Right lobe of liver (tissue), 6 donors: ENCODE results near the gene MET. TPM values are rescaled to one million over a fixed set of nuclear protein-coding genes. Genes with fewer than 3 reads are reported as not detected.

Experiments used
- ATAC-seq, 4 donors: fragments of 200-7000 bp; cut with Tn5 transposase; one replicate each; pipeline ENCODE4 v1.9.1; 2020; ENCODE audit warnings: mild to moderate bottlenecking in 4 of 4, moderate library complexity in 4 of 4
- DNase-seq, 3 donors: peaks; one replicate each; pipeline ENCODE4 v3.0.0-alpha.2; 2020
- H3K27ac ChIP-seq, 3 donors: fragments of 200-600 bp; one replicate each; pipeline ENCODE4 v1.8.0; 2022
- H3K27me3 ChIP-seq, 2 donors: fragments of 200-600 bp; one replicate each; pipeline ENCODE4 v1.8.0; 2022
- H3K36me3 ChIP-seq, 4 donors: fragments of 200-600 bp; sonication (generic) in 1 of 4; one replicate each; pipeline versions ENCODE4 v1.5.1 to v1.8.0; 2017 to 2022; ENCODE audit warnings: control low read depth in 1 of 4
- H3K4me1 ChIP-seq, 4 donors: fragments of 200-600 bp; sonication (generic) in 1 of 4; one replicate each; pipeline versions ENCODE4 v1.5.1 to v1.8.0; 2017 to 2022; ENCODE audit warnings: control low read depth in 1 of 4
- H3K4me3 ChIP-seq, 3 donors: fragments of 200-600 bp; one replicate each; pipeline ENCODE4 v1.8.0; 2022
- H3K9me3 ChIP-seq, 4 donors: fragments of 200-600 bp; sonication (generic) in 1 of 4; one replicate each; pipeline versions ENCODE4 v1.5.1 to v1.8.0; 2017 to 2022; ENCODE audit warnings: control low read depth in 1 of 4
- CTCF ChIP-seq, 4 donors: fragments of 200-600 bp in 3 of 4; fragments of 450-650 bp in 1 of 4; IDR thresholded peaks; one replicate each; pipeline versions ENCODE4 v1.5.1 to v1.8.0; 2016 to 2022; ENCODE audit warnings: antibody characterized with exemption in 4 of 4, mild to moderate bottlenecking in 2 of 4
- POLR2A ChIP-seq: fragments of 450-650 bp; IDR thresholded peaks from one replicate; pipeline ENCODE4 v1.6.1; 2017; ENCODE audit warnings: antibody characterized with exemption, mild to moderate bottlenecking
- WGBS: methylation state at CpG from one replicate; pipeline ENCODE4 v1.1.6; 2018; ENCODE audit warnings: low coverage, low lambda C conversion rate; ENCODE audit not compliant: insufficient coverage; ENCODE audit errors: missing lambda C conversion rate; 5-methylcytosine and 5-hydroxymethylcytosine counted together
- intact Hi-C, 2 donors: fragments of 100-400 bp; cut with DNase I; formaldehyde crosslinking; loops; one replicate each; pipeline versions ENCODE4 v1.11.2 to v1.14.1; 2022
- total RNA-seq, 6 experiments: library from RNA; depleted of rRNA in 2 of 6; stranded (reverse); fragments of >200 nt in 2 of 6; fragmentation: NEBNext Ultra II Directional in 3 of 6; extraction: Animal tissue kit (Norgen Biotek cat#: 25700) in 3 of 6; gene quantifications; one replicate each; pipeline versions ENCODE4 v1.1.0 to v1.2.4, GENCODE V29; 2016 to 2023
- donor health status: DM: no; HTN: yes; CAD: no.
- donor health status: DM: no; HTN: no; CAD: no.
- donor health status: DM: no; HTN: no; CAD: no.
- donor health status: DM: no; HTN: yes; CAD: no.
- donor health status: DM: no; HTN: yes; CAD: no.

The MET gene
- total RNA-seq, 6 experiments from 2014 or later = 32.9 to 45.2 (median 37.2) TPM

GRCh38 chr7:116776610-116777289 is 104.8 kb downstream of the MET start:
- no peaks in the 10 kb centered on the region for H3K9me3 ChIP-seq
- peak; percentile 62 to 78 (median 72) for ATAC-seq
- H3K4me3 ChIP-seq = no peak overlapping the region
- intact Hi-C loops = no loop called here
- DNase-seq = no peak
- no peaks in the 10 kb centered on the region for H3K27me3 ChIP-seq
- 69% methylated on average over 3 of the region's 3 CpGs for WGBS
- peaks cover 0 to 3% (median 0%) of the 10 kb centered on the region in 4 donors for H3K36me3 ChIP-seq
- TF ChIP-seq CTCF (IDR thresholded peaks at IDR 0.05) = no peak
- no peak for TF ChIP-seq POLR2A
- H3K27ac ChIP-seq = peak overlapping the region; percentile 56 to 78 (median 69)
- peaks cover 0 to 39% (median 3%) of the 10 kb centered on the region in 4 donors for H3K4me1 ChIP-seq

GRCh38 chr7:116777651-116778281 is 105.8 kb downstream of the MET start:
- ATAC-seq (peak in 1 of 4 donors; percentile 6), DNase-seq (no peak)
- Histone ChIP-seq H3K27ac (peak overlapping the region in 2 of 3 donors; percentile 10 to 69), H3K36me3 (peaks cover 0 to 3% (median 0%) of the 10 kb centered on the region in 4 donors), H3K4me1 (peaks cover 0 to 34% (median 3%) of the 10 kb centered on the region in 4 donors), H3K27me3 (no peaks in the 10 kb centered on the region), H3K4me3 (no peak overlapping the region), H3K9me3 (no peaks in the 10 kb centered on the region)
- WGBS = 85% methylated on average over 3 of the region's 3 CpGs
- TF ChIP-seq POLR2A (no peak), CTCF (IDR thresholded peaks at IDR 0.05) (no peak)
- intact Hi-C loops = no loop called here

GRCh38 chr7:116779216-116779615 is 107.2 kb downstream of the MET start:
- peaks cover 0 to 3% (median 0%) of the 10 kb centered on the region in 4 donors for H3K36me3 ChIP-seq
- H3K27ac ChIP-seq = no peak overlapping the region
- ATAC-seq = no peak
- no peak for TF ChIP-seq POLR2A
- no peak for TF ChIP-seq CTCF (IDR thresholded peaks at IDR 0.05)
- peaks cover 0 to 36% (median 3%) of the 10 kb centered on the region in 4 donors for H3K4me1 ChIP-seq
- H3K4me3 ChIP-seq = no peak overlapping the region
- intact Hi-C loops = no loop called here
- WGBS = 63% methylated on average over 3 of the region's 4 CpGs
- no peaks in the 10 kb centered on the region for H3K9me3 ChIP-seq
- H3K27me3 ChIP-seq = no peaks in the 10 kb centered on the region
- no peak for DNase-seq

DNA sequence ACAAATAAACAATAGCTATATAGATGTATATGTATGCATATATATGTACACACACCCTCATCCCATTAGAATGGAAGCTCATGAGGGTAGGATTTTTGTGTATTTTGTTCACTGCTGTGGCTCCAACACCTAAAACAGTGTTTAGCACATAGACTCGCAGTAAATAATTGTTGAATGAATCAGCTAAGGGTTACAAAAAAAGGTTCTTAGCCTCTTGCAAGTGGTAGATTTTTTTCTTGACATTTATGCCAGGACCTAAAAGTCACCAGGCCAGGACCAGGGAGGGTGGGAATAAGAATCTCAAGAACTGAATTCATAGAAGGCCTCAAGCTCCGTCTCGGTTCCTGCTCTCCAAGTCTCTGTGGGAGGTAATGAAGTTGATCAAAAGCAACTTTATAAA is 107.9 kb downstream of the MET start:
- no peak overlapping the region for H3K4me3 ChIP-seq
- 90% methylated on average over 3 of the region's 3 CpGs for WGBS
- peaks cover 0 to 43% (median 3%) of the 10 kb centered on the region in 4 donors for H3K4me1 ChIP-seq
- H3K9me3 ChIP-seq = no peaks in the 10 kb centered on the region
- no peaks in the 10 kb centered on the region for H3K27me3 ChIP-seq
- DNase-seq = no peak
- H3K27ac ChIP-seq = peak overlapping the region in 1 of 3 donors; percentile 60
- intact Hi-C loops = no loop called here
- TF ChIP-seq CTCF (IDR thresholded peaks at IDR 0.05) (no peak), POLR2A (no peak)
- peaks cover 0 to 3% (median 0%) of the 10 kb centered on the region in 4 donors for H3K36me3 ChIP-seq
- no peak for ATAC-seq
